ENCODE data around the gene PDCD4.
A peak's percentile ranks its signal among the peaks of the same experiment; 100 is the strongest.

The PDCD4 gene

DNA sequence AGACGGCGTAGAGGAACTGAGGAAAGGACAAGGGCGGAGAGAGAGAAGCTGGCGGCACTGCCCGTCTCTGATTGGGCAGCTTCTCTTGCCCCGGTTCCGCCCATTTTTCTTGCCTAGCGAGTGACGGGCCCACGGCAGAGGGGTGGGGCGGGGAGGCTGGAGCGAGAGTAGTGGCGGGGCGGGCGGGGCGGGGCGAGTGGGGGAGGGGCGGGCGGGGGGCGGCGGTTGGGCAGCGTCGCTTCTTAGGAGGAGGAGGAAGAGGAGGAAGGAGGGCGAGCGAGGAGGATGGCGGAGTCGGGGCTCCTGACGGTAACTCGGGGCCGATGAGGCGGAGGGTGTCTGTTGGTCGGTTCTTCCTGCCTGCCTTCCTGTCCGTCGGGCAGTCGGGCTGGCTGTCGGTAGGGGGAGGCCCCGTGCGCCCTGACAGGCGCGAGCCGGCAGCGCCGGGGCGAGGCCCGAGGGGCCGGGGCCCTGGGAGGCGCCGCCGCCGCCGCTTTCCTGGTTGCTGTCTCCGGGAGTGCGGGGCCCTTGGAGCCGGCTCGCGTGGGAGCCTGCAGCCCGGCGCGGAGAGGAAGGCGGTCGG lies 47.7 kb downstream of the PDCD4 start, which contains the start of gene SHOC2:
SHOC2 (plus strand) TSS at position 256 of the 583 bp plus-strand sequence. CDS start 44,755 bp downstream, outside the sequence.
- DNase-seq (ENCODE audit: low spot score): peak; percentile 99
- Mint-ChIP-seq H3K4me1 (ENCODE audit: low read depth) (peaks cover 37% of the 10 kb centered on the region), H3K4me3 (peak within 1 kb of the TSS; percentile 99), H3K9me3 (no peaks in the 10 kb centered on the region), H3K27ac (peak within 1 kb of the TSS; percentile 98), H3K36me3 (ENCODE audit: low read depth) (peaks cover 7% of the 10 kb centered on the region), H3K27me3 (ENCODE audit: low read depth) (no peaks in the 10 kb centered on the region)

DNA sequence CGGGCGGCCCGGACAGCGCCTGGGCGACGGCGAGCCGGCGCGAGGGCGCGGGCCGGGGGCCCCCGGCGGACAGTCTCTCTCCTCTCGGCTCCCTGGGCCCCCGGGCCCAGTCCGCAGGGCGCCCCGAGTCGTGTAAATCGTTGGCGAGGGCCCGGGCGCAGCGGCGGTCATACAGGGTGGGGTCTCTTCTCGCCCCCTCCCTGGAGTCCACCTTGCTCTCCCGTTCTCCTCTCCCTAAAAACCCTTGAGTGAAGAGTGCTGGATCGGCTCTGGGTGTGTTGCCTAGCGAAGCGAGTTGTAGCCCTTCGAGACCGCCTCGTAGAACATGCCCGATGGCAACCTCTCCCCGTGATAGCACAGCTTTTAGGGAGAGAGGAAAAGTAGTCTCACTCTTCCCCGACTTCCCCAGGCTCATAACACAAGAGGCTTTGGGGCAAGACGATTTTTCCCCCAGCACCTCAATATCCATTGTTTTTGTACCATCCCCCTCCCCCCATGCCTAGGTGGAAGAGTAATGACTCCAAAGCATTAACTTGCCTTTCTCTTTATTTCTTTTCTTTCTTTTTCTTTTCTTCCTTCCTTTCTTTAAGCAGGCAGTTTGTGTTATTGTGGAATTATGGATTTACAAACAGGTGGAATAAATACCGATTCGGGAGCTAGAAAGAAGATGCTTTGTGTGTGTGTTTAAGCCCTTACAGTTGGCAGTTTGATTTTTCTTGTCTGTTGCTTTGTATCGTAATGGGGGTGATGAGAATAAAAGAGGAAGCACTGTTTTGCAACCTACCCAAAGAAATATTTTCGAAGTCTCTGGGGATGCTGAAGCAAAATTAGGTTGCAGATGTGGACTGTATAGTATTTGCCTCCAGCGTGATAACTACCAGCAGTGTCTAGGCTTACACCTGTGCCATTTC lies 48.5 kb downstream of the PDCD4 start:
- Mint-ChIP-seq H3K27ac (peak overlapping the region; percentile 91), H3K36me3 (ENCODE audit: low read depth) (peaks cover 9% of the 10 kb centered on the region), H3K27me3 (ENCODE audit: low read depth) (no peaks in the 10 kb centered on the region), H3K4me1 (ENCODE audit: low read depth) (peaks cover 37% of the 10 kb centered on the region), H3K4me3 (peak overlapping the region; percentile 91), H3K9me3 (no peaks in the 10 kb centered on the region)
- peak; percentile 18 for DNase-seq (ENCODE audit: low spot score)

DNA sequence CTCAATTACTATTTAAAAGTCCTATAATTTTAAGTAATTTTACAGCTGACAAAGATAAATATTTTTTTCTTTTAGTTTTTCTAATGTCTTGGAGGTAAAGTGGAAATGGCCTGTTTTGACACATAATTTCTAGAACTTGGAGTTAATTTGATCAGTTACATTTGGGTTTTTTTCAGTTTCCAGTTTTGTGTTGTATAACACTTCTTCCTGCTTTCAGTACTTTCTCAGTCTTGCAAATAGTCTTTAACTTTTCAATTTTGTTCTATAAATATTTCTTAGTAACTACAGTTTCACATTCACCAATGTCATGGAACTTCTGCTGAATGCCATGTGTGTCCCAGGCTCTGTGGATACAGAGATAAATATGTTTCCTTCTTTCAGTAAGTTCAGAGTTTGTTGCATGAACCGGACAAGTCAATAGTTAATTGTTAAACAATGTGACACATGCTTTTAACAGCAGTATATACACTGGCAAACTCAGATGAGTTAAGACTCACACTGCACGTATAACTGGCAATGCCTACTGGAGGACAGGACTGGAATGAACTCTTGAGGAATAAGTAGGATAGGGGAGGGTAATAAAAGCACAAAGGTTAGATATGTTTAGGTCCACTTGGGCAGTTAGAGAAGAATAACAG lies 52.2 kb downstream of the PDCD4 start:
- Mint-ChIP-seq H3K27me3 (ENCODE audit: low read depth) (no peaks in the 10 kb centered on the region), H3K4me3 (no peak overlapping the region), H3K27ac (no peak overlapping the region), H3K4me1 (ENCODE audit: low read depth) (peaks cover 26% of the 10 kb centered on the region), H3K9me3 (no peaks in the 10 kb centered on the region), H3K36me3 (ENCODE audit: low read depth) (peaks cover 6% of the 10 kb centered on the region)
- DNase-seq (ENCODE audit: low spot score): no peak

DNA sequence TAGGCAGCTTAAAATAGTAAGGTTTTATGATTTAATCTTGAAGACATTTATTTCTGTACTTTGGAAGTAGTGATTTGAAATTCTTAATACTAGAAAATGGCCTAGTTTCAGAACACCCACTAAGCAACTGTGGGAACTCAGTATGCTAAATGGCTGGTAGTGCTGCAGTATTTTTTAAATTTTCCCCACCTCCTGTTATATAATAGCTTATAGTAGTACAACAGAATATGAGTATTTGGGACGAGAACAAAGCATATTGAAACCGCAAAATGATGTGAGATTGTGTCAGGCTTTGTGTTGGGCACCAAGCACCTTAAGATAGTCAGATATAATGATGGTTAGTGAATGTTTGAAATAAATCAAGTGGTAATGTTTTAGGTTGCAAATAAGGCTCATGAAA lies 55.7 kb downstream of the PDCD4 start:
- Mint-ChIP-seq H3K27me3 (ENCODE audit: low read depth) (no peaks in the 10 kb centered on the region), H3K9me3 (no peaks in the 10 kb centered on the region), H3K36me3 (ENCODE audit: low read depth) (peaks cover 6% of the 10 kb centered on the region), H3K4me3 (no peak overlapping the region), H3K27ac (no peak overlapping the region), H3K4me1 (ENCODE audit: low read depth) (peaks cover 18% of the 10 kb centered on the region)
- DNase-seq (ENCODE audit: low spot score): no peak

DNA sequence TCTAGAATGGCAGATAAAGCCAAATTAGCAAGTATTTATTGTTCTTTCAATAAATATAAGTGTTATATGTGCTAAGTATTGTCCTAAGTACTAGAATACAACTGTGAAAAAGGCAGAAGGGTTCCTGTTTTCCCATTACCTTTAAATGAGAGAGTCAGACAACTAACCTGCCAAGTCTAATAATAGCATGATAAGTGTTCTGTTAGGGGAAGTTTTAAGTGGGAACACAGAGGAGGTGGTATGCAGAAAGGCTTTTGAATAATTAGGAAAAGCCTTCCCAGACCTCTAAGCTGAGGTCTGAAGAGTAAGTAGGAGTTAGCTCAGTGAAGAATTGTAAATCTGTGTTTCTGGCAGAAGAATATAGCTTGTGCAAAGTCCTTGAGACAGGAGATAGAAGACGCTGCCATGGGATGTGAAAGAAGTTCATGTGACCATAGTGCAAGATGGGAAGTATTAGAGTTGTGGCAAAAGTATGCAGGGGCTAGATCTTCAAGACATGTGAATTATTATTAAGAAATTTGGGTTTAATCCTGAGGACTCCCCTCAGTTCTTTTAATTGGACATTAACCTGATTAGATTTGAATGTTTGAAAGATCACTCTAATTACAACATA lies 60.1 kb downstream of the PDCD4 start:
- H3K9me3 Mint-ChIP-seq: no peaks in the 10 kb centered on the region
- peaks cover 5% of the 10 kb centered on the region for H3K36me3 Mint-ChIP-seq (ENCODE audit: low read depth)
- no peaks in the 10 kb centered on the region for H3K27me3 Mint-ChIP-seq (ENCODE audit: low read depth)
- no peak for DNase-seq (ENCODE audit: low spot score)
- no peak overlapping the region for H3K4me3 Mint-ChIP-seq
- no peaks in the 10 kb centered on the region for H3K4me1 Mint-ChIP-seq (ENCODE audit: low read depth)
- no peak overlapping the region for H3K27ac Mint-ChIP-seq

DNA sequence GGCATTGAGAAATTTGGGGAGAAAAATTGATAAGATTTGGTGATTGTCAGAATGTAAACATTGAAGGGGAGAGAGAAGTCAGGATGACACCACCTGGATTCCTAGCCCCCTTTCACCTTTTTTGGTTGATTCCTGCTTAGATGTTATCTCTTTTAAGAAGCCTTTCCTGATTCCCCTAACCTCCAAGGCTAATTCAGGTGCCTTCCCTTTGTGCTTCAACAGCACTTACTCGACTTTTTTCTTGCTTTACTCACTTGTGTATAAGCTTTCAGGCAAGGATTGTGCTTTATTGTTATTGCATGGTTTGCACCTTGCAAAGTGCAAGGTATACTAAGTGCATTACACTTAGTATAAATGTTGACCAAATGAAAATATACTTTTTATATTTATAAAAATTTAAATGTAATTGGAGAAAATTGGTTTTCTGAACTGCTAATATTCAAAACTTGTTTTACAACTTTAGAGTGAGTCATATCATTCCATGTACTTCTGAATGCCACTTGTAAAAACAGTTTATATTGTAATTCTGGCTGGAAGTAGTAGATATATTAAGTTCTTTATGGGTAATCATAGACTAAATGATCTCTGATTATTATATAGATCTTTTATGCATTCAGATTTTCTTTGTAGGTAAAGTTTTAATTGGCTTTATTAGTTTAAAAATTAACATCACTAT lies 60.9 kb downstream of the PDCD4 start:
- no peak for DNase-seq (ENCODE audit: low spot score)
- Mint-ChIP-seq H3K4me3 (no peak overlapping the region), H3K27ac (no peak overlapping the region), H3K36me3 (ENCODE audit: low read depth) (peaks cover 5% of the 10 kb centered on the region), H3K9me3 (no peaks in the 10 kb centered on the region), H3K4me1 (ENCODE audit: low read depth) (peaks cover 2% of the 10 kb centered on the region), H3K27me3 (ENCODE audit: low read depth) (no peaks in the 10 kb centered on the region)

DNA sequence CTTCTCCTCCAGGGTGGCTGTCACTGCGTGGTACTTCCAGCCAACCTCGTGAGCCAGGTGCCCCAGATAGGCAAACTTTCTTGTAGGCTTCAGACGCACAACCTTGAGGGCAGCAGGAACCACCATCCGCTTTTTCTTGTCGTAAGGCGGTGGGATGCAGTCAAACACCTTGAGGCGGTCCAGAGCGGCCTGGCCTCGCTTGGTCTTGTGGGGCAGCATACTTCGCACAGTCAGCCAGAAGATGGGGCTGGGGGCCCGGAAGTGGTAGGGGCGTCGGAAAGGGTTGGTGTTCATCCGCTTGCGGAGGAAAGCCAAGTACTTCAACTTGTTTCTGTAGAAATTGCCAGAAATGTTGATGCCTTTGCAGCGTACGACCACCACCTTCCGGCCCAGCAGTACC lies 65.0 kb downstream of the PDCD4 start:
- no peaks in the 10 kb centered on the region for H3K27me3 Mint-ChIP-seq (ENCODE audit: low read depth)
- peaks cover 14% of the 10 kb centered on the region for H3K36me3 Mint-ChIP-seq (ENCODE audit: low read depth)
- peaks cover 3% of the 10 kb centered on the region for H3K4me1 Mint-ChIP-seq (ENCODE audit: low read depth)
- H3K4me3 Mint-ChIP-seq: no peak overlapping the region
- no peak for DNase-seq (ENCODE audit: low spot score)
- H3K27ac Mint-ChIP-seq: no peak overlapping the region
- no peaks in the 10 kb centered on the region for H3K9me3 Mint-ChIP-seq

DNA sequence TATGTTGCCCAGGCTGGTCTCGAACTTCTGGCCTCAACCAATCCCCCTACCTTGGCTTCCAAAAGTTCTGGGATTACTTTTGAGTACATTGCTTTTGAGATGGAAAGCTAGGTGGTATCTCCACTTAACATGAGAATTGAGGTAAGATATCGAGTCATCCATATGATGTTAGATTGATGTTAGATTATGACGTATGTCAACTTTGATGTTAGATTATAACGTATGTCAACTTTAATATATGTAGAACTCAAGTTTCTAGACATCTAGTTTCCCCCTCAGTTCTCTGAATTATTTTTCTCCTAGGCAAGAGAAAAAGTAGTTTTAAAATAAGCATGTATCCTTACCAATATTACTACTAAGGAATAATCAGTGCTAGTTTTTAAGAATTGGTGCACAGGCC lies 67.7 kb downstream of the PDCD4 start:
- Mint-ChIP-seq H3K27ac (no peak overlapping the region), H3K4me3 (no peak overlapping the region), H3K36me3 (ENCODE audit: low read depth) (peaks cover 36% of the 10 kb centered on the region), H3K27me3 (ENCODE audit: low read depth) (no peaks in the 10 kb centered on the region), H3K4me1 (ENCODE audit: low read depth) (peaks cover 4% of the 10 kb centered on the region), H3K9me3 (no peaks in the 10 kb centered on the region)
- DNase-seq (ENCODE audit: low spot score): no peak

DNA sequence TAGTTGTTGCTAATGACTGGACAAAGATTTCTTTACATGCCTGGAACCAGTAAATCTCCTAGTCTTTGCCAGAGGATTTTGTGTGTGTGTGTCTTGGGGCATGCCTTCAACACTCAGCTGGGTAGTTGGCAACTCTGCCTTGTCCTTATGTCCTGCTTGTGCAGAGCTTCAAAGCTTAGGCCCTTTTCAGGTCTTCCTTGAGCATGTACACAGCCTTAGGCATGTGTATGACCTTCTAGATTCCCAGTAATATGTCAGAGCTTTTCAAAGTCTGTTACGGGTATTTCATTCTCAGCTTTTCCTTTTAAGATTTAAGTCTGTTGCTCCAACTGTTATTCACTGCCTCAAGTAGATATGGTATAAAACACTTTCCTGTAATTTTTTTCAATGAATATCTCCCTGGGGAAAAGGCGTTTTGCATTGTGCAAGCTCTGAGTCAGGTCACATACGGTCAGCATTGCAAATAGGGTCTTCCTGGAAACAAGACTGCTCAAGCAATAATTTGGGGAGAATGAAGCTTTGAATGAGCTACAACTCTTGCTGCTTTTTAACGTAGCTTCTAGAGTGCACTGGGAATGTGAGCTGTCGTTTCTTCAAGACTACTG lies 73.2 kb downstream of the PDCD4 start:
- no peak for DNase-seq (ENCODE audit: low spot score)
- H3K4me3 Mint-ChIP-seq: no peak overlapping the region
- H3K27me3 Mint-ChIP-seq (ENCODE audit: low read depth): no peaks in the 10 kb centered on the region
- H3K36me3 Mint-ChIP-seq (ENCODE audit: low read depth): peaks cover 49% of the 10 kb centered on the region
- H3K27ac Mint-ChIP-seq: no peak overlapping the region
- H3K9me3 Mint-ChIP-seq: no peaks in the 10 kb centered on the region
- peaks cover 15% of the 10 kb centered on the region for H3K4me1 Mint-ChIP-seq (ENCODE audit: low read depth)

DNA sequence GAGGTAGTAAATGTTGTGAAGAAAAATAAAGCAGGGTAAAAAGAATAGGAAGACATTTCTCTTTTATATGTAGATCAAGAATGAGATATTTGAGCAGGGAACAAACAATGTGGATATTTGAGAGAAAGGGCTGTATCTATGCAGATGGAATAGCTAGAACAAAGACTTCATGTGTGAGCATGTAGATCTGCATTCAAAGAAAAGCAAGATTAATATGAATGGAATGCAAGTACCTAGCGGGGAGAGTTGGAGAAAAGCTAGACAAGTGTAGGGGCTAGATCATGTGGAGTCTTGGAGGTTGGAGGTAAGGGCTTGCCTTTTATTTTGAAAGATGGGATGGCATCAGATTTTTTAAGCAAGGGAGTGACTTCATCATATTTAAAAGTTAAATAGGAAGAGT lies 74.8 kb downstream of the PDCD4 start:
- H3K4me1 Mint-ChIP-seq (ENCODE audit: low read depth): peaks cover 15% of the 10 kb centered on the region
- no peaks in the 10 kb centered on the region for H3K27me3 Mint-ChIP-seq (ENCODE audit: low read depth)
- no peak overlapping the region for H3K4me3 Mint-ChIP-seq
- H3K36me3 Mint-ChIP-seq (ENCODE audit: low read depth): peaks cover 43% of the 10 kb centered on the region
- H3K9me3 Mint-ChIP-seq: no peaks in the 10 kb centered on the region
- H3K27ac Mint-ChIP-seq: no peak overlapping the region
- no peak for DNase-seq (ENCODE audit: low spot score)

DNA sequence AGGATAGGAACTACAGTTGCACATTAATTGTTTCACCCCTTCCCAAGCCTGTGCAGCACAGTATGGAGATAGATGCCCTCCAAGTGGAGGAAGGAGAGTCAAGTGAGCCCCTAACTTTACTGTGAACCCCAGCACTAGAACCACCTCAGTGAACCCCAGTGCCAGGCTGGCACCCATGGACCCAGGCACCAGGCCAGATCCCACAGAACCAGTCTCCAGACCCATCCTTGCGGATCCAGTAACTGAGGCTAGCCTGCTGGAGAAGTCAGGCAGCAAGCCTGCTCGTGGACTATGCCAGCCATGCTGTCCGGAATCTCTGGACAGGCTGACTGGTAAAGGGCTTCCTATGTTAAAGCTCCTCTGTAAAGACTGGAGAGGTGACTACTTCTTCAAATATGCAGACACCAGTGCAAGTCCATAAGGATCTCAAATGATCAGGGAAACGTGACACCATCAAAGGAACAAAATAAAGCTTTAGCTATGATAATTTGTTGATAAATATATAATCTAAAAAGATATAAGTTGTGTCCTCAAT lies 75.4 kb downstream of the PDCD4 start:
- Mint-ChIP-seq H3K36me3 (ENCODE audit: low read depth) (peaks cover 42% of the 10 kb centered on the region), H3K4me1 (ENCODE audit: low read depth) (peaks cover 15% of the 10 kb centered on the region), H3K27me3 (ENCODE audit: low read depth) (no peaks in the 10 kb centered on the region)

More for the DNA sequence above, 75.4 kb downstream of the PDCD4 start:
- DNase-seq (ENCODE audit: low spot score): no peak
- no peak overlapping the region for H3K4me3 Mint-ChIP-seq
- H3K27ac Mint-ChIP-seq: no peak overlapping the region
- H3K9me3 Mint-ChIP-seq: no peaks in the 10 kb centered on the region
